NCI-H2196 (cell line): Measurements from ENCODE around the gene TTLL6.
A peak's percentile ranks its signal among the peaks of the same experiment; 100 is the strongest.

Experiments used
- DNase-seq: peaks from one replicate; lab custom pipeline; 2025; ENCODE audit not compliant: unreplicated experiment; lab: John Stamatoyannopoulos, UW

The TTLL6 gene

GRCh38 chr17:48738803-48739526 is 78.1 kb downstream of the TTLL6 start:
- DNase-seq: no peak

- DNase-seq: no peak
Measured at GRCh38 chr17:48738424-48738802, 78.6 kb downstream of the TTLL6 start.

- no peak for DNase-seq
Measured at GRCh38 chr17:48737330-48738043, 79.5 kb downstream of the TTLL6 start.

GRCh38 chr17:48735062-48735351 is 82.0 kb downstream of the TTLL6 start:
- no peak for DNase-seq

- DNase-seq: no peak
Measured at GRCh38 chr17:48734333-48735061, 82.5 kb downstream of the TTLL6 start.

GRCh38 chr17:48733632-48734328 is 83.2 kb downstream of the TTLL6 start:
- no peak for DNase-seq

GRCh38 chr17:48732688-48733629 is 84.1 kb downstream of the TTLL6 start:
- no peak for DNase-seq

- DNase-seq: no peak
Measured at GRCh38 chr17:48731355-48731754, 85.7 kb downstream of the TTLL6 start.

- DNase-seq: no peak
Measured at GRCh38 chr17:48730240-48730550, 86.8 kb downstream of the TTLL6 start.

- DNase-seq: no peak
Measured at GRCh38 chr17:48729335-48730239, 87.4 kb downstream of the TTLL6 start.

GRCh38 chr17:48728232-48729231 is 88.5 kb downstream of the TTLL6 start, which contains the start of gene HOXB13:
Gene HOXB13, minus strand, starts transcription at chr17:48728750. Its CDS starts 157 bp downstream, at chr17:48728593.
- peak; percentile 77 for DNase-seq

GRCh38 chr17:48727415-48728175 is 89.4 kb downstream of the TTLL6 start:
- DNase-seq: no peak

- no peak for DNase-seq
Measured at GRCh38 chr17:48726916-48727286, 90.1 kb downstream of the TTLL6 start.

- no peak for DNase-seq
Measured at GRCh38 chr17:48726114-48726915, 90.7 kb downstream of the TTLL6 start.

- DNase-seq: no peak
Measured at GRCh38 chr17:48725288-48726064, 91.6 kb downstream of the TTLL6 start.

GRCh38 chr17:48725004-48725287 is 92.1 kb downstream of the TTLL6 start:
- DNase-seq: no peak
